Superior temporal gyrus (tissue), 1 donor: ENCODE data around the gene LRRC4C.

Experiments
- DNase-seq: peaks from one replicate; pipeline ENCODE4 v3.0.0-alpha.2; 2016; ENCODE audit errors: extremely low spot score

Gene LRRC4C

GRCh38 chr11:41118521-41118920 is 340.9 kb downstream of the LRRC4C start:
- DNase-seq, result no peak

- DNase-seq, result no peak
Observed at GRCh38 chr11:41116970-41117369, 342.5 kb downstream of the LRRC4C start.

- DNase-seq, result no peak
Observed at GRCh38 chr11:41115066-41115465, 344.4 kb downstream of the LRRC4C start.

GRCh38 chr11:41113160-41113559 is 346.3 kb downstream of the LRRC4C start:
- DNase-seq, result no peak

GRCh38 chr11:41110527-41110926 is 348.9 kb downstream of the LRRC4C start:
- DNase-seq, result no peak

- DNase-seq, result no peak
Observed at GRCh38 chr11:41102471-41102870, 357.0 kb downstream of the LRRC4C start.

- no peak for DNase-seq
Observed at GRCh38 chr11:41099654-41100053, 359.8 kb downstream of the LRRC4C start.

- no peak for DNase-seq
Observed at GRCh38 chr11:41085123-41085522, 374.3 kb downstream of the LRRC4C start.

GRCh38 chr11:41081756-41082285 is 377.6 kb downstream of the LRRC4C start:
- no peak for DNase-seq

GRCh38 chr11:41074318-41074717 is 385.1 kb downstream of the LRRC4C start:
- no peak for DNase-seq

- DNase-seq, result no peak
Observed at GRCh38 chr11:41065432-41065831, 394.0 kb downstream of the LRRC4C start.

- no peak for DNase-seq
Observed at GRCh38 chr11:41058138-41058537, 401.3 kb downstream of the LRRC4C start.

- no peak for DNase-seq
Observed at GRCh38 chr11:41056892-41057569, 402.4 kb downstream of the LRRC4C start.

GRCh38 chr11:41053894-41054293 is 405.6 kb downstream of the LRRC4C start:
- DNase-seq, result no peak

GRCh38 chr11:41051919-41052635 is 407.4 kb downstream of the LRRC4C start:
- no peak for DNase-seq

- DNase-seq, result no peak
Observed at GRCh38 chr11:41050791-41051190, 408.7 kb downstream of the LRRC4C start.

GRCh38 chr11:41047229-41047628 is 412.2 kb downstream of the LRRC4C start:
- DNase-seq, result no peak

GRCh38 chr11:41045266-41045665 is 414.2 kb downstream of the LRRC4C start:
- DNase-seq, result no peak

GRCh38 chr11:41044747-41045146 is 414.7 kb downstream of the LRRC4C start:
- DNase-seq, result no peak

- DNase-seq, result no peak
Observed at GRCh38 chr11:41042688-41043087, 416.8 kb downstream of the LRRC4C start.

- no peak for DNase-seq
Observed at GRCh38 chr11:41040474-41040873, 419.0 kb downstream of the LRRC4C start.

- DNase-seq, result no peak
Observed at GRCh38 chr11:41039592-41039991, 419.9 kb downstream of the LRRC4C start.

- DNase-seq, result no peak
Observed at GRCh38 chr11:41031551-41032060, 427.8 kb downstream of the LRRC4C start.
